Measurements from ENCODE around the gene PAPLN.

PAPLN gene

GRCh38 chr14:73267474-73267873 lies 30.2 kb downstream of the PAPLN start:
- no peak for TF ChIP-seq CTCF (conservative IDR thresholded peaks at IDR 0.05; ENCODE audit: low read depth)
- ChIA-PET POLR2A (ENCODE audit: low non-redundant PET) (no interaction called here), CTCF (no interaction called here)
- no peak for DNase-seq (ENCODE audit: low spot score)
- no peak overlapping the region for H3K27ac ChIP-seq

GRCh38 chr14:73269729-73270531 lies 32.6 kb downstream of the PAPLN start:
- H3K27ac ChIP-seq: 0 out of 2 replicates have a peak overlapping the region, but pooled peaks have one; percentile 20
- ChIA-PET POLR2A (ENCODE audit: low non-redundant PET) (no interaction called here), CTCF (no interaction called here)
- no peak for TF ChIP-seq CTCF (conservative IDR thresholded peaks at IDR 0.05; ENCODE audit: low read depth)
- no peak for DNase-seq (ENCODE audit: low spot score)

- ChIA-PET POLR2A (ENCODE audit: low non-redundant PET) (no interaction called here), CTCF (interaction anchor here (0.6 kb wide), 3 partner anchors 23 to 733 kb away, joined by 3 to 5 read pairs (median 4); no protein-coding TSS in a partner anchor)
- no peak overlapping the region for H3K27ac ChIP-seq
- DNase-seq (ENCODE audit: low spot score): no peak
- no peak for TF ChIP-seq CTCF (conservative IDR thresholded peaks at IDR 0.05; ENCODE audit: low read depth)
These were observed 35.1 kb downstream of the PAPLN start for GRCh38 chr14:73272393-73272792.

- TF ChIP-seq CTCF (conservative IDR thresholded peaks at IDR 0.05; ENCODE audit: low read depth): no peak
- DNase-seq (ENCODE audit: low spot score): no peak
- H3K27ac ChIP-seq: no peak overlapping the region
- POLR2A ChIA-PET (ENCODE audit: low non-redundant PET): no interaction called here
- CTCF ChIA-PET: interaction anchor here (0.7 to 1.1 kb wide), 2 partner anchors 8 to 22 kb away, joined by 3 read pairs; no protein-coding TSS in a partner anchor
These were observed 36.5 kb downstream of the PAPLN start for GRCh38 chr14:73273799-73274198.

GRCh38 chr14:73276836-73277235 lies 39.5 kb downstream of the PAPLN start:
- DNase-seq (ENCODE audit: low spot score): no peak
- no peak overlapping the region for H3K27ac ChIP-seq
- TF ChIP-seq CTCF (conservative IDR thresholded peaks at IDR 0.05; ENCODE audit: low read depth): no peak
- CTCF ChIA-PET: interaction anchor here (0.6 kb wide), 3 partner anchors 73 to 361 kb away, joined by 3 to 5 read pairs (median 4); no protein-coding TSS in a partner anchor
- POLR2A ChIA-PET (ENCODE audit: low non-redundant PET): no interaction called here

GRCh38 chr14:73277376-73277775 lies 40.1 kb downstream of the PAPLN start:
- DNase-seq (ENCODE audit: low spot score): no peak
- ChIA-PET CTCF (interaction anchor here (0.6 kb wide), 2 partner anchors 73 to 196 kb away, joined by 3 to 4 read pairs; no protein-coding TSS in a partner anchor), POLR2A (ENCODE audit: low non-redundant PET) (no interaction called here)
- no peak for TF ChIP-seq CTCF (conservative IDR thresholded peaks at IDR 0.05; ENCODE audit: low read depth)
- no peak overlapping the region for H3K27ac ChIP-seq

Measured in RWPE1 (cell line).